ENCODE data around the gene WDR7. TPM values are rescaled to one million over a fixed set of nuclear protein-coding genes. Genes with fewer than 3 reads are reported as not detected.

The WDR7 gene
- total RNA-seq, 4 donors from 2014 or later: 9.4 to 26.1 (median 19.2) TPM

DNA sequence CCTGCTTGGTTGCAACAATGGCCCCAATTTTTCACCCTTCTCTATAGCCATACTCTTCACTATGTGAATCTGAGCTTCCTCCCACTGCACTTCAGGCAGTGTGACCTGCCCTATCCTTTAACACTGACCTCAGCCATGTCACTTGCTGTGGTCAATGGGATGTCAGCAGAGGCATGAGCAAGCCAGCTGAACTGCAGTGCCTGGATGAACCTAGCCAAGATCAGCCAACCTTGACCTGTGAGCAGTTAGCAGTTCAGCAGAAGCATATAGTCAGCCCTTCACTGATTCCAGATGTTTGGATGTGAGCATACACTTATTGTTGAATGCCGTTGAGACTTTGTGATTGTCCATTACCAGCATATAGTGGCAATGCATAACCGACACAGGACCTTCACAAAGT is 432.3 kb downstream of the WDR7 start:
- WGBS, 2 donors: 87 to 94% methylated on average over 2 of the region's 2 CpGs
- TF ChIP-seq POLR2A (IDR thresholded peaks at IDR 0.05): no peak
- TF ChIP-seq, protein P1, sequence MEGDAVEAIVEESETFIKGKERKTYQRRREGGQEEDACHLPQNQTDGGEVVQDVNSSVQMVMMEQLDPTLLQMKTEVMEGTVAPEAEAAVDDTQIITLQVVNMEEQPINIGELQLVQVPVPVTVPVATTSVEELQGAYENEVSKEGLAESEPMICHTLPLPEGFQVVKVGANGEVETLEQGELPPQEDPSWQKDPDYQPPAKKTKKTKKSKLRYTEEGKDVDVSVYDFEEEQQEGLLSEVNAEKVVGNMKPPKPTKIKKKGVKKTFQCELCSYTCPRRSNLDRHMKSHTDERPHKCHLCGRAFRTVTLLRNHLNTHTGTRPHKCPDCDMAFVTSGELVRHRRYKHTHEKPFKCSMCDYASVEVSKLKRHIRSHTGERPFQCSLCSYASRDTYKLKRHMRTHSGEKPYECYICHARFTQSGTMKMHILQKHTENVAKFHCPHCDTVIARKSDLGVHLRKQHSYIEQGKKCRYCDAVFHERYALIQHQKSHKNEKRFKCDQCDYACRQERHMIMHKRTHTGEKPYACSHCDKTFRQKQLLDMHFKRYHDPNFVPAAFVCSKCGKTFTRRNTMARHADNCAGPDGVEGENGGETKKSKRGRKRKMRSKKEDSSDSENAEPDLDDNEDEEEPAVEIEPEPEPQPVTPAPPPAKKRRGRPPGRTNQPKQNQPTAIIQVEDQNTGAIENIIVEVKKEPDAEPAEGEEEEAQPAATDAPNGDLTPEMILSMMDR (IDR thresholded peaks at IDR 0.05): no peak

DNA sequence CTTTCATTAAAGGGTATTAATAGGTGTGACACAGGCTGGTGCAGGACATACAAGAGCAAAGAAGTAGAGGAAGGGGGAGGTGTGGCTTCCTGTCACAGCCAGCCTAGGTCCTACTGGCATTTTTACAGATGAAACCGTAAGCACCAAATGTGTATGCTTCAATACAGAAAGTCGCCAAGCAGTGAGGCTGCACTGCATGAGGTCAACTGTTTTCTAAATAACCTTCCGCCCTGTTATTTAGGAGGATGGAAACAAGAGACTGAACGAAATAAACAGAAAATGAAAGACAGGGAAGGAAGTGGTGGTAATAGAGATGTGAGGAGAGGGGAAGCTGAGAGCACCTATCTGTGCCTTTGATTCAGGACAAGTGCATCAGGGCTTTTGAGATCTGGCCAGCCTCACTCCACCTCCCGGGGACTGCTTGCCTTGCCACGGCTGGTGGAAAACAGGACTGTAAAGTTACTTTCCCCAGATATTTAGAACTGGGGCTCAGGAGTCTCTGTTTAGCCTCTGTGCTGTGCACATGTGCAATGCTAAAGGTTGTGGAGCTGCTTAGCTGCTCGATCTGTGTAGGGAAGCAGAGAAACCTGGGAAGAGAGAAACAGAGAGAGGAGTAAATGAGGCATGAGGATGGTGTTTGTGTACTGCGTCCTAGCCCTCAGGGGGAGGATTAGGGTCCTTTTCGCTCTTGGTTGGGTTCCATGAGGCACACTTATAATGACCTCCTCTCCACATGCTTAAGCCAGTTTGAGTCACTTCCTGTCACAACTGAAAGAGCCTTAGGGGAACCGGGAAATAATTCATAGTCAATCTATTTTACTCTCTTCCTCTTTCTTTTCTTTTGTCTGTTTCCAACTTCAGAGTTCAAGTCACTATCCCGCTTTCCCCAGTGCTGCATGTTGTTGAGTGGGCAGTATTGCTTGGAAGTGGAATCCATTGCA is 433.4 kb downstream of the WDR7 start:
- Histone ChIP-seq H3K27ac (no peak overlapping the region), H3K4me1 (no peaks in the 10 kb centered on the region), H3K36me3 (no peaks in the 10 kb centered on the region), H3K4me3 (no peak overlapping the region), H3K27me3 (peaks cover 0 to 17% (median 0%) of the 10 kb centered on the region in 4 donors), H3K9me3 (no peaks in the 10 kb centered on the region)
- intact Hi-C loops (cut with DNase I): no loop called here
- TF ChIP-seq, protein P1 (IDR thresholded peaks at IDR 0.05): no peak
- TF ChIP-seq POLR2A (IDR thresholded peaks at IDR 0.05): no peak
- 51 to 56% methylated on average over 11 of the region's 11 CpGs for WGBS, 2 donors
- DNase-seq: no peak

More for the DNA sequence above, 432.3 kb downstream of the WDR7 start:
- intact Hi-C loops (cut with DNase I): no loop called here
- Histone ChIP-seq H3K27ac (no peak overlapping the region), H3K36me3 (no peaks in the 10 kb centered on the region), H3K27me3 (peaks cover 0 to 24% (median 0%) of the 10 kb centered on the region in 4 donors), H3K4me3 (no peak overlapping the region), H3K9me3 (no peaks in the 10 kb centered on the region), H3K4me1 (no peaks in the 10 kb centered on the region)
- DNase-seq: no peak

DNA sequence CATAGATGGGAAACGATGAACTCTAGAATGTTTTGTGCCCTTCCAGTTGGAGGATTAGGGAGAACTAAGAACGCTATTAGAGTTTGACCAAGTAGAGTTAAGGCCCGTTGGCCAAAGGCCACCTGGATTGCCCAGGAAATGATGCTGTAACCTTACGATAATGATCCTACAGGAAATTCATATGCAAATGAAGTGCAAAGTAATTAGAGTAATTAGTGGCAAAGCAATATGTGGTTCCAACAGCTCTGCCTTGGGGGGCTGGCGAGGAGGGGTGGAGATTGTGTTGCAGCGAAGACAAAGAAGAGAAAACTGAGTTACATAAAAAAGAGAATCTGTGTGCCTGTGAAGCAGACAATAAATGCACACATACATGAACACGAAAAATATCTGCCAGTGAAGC is 434.2 kb downstream of the WDR7 start:
- Histone ChIP-seq H3K27ac (no peak overlapping the region), H3K36me3 (no peaks in the 10 kb centered on the region), H3K4me3 (no peak overlapping the region), H3K27me3 (peaks cover 0 to 21% (median 0%) of the 10 kb centered on the region in 4 donors), H3K4me1 (no peaks in the 10 kb centered on the region), H3K9me3 (no peaks in the 10 kb centered on the region)
- intact Hi-C loops (cut with DNase I): no loop called here
- no peak for TF ChIP-seq POLR2A (IDR thresholded peaks at IDR 0.05)
- TF ChIP-seq, protein P1 (IDR thresholded peaks at IDR 0.05): no peak
- WGBS, 2 donors: 71 to 72% methylated on average over 7 of the region's 7 CpGs
- no peak for DNase-seq

DNA sequence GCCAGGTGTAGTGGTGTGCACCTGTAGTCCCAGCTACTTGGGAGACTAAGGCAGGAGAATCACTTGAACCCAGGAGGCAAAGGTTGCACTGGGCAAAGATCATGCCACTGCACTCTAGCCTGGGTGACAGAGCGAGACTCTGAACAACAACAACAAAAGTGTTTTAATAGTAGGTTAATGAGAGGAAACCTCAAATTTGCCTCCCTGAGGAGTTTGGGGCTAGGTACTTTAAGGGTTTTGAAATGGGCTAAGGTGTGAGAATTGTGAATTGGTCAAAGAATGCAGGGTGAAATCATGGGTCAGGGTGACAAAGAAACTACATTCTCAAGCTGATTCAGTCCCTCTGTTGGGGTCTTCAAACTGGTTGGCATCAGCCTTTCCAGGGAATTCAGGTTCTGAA is 435.0 kb downstream of the WDR7 start:
- intact Hi-C loops (cut with DNase I): no loop called here
- WGBS, 2 donors: 77 to 88% methylated on average over 1 of the region's 1 CpG
- H3K9me3 ChIP-seq: no peaks in the 10 kb centered on the region
- no peaks in the 10 kb centered on the region for H3K4me1 ChIP-seq
- no peak overlapping the region for H3K4me3 ChIP-seq
- no peak for TF ChIP-seq POLR2A (IDR thresholded peaks at IDR 0.05)
- TF ChIP-seq, protein P1 (IDR thresholded peaks at IDR 0.05): no peak
- H3K27me3 ChIP-seq: peaks cover 0 to 16% (median 0%) of the 10 kb centered on the region in 4 donors
- H3K36me3 ChIP-seq: no peaks in the 10 kb centered on the region
- H3K27ac ChIP-seq: no peak overlapping the region
- no peak for DNase-seq

Small RNAs within 50 kb of the gene (small RNA-seq; reads per million reads assigned to genes)
- gene RF00012: 0 reads per million in 4 donors
- 0 reads per million in 4 donors for gene RF00019

Other genes with a start within 250 kb of the WDR7 start
- gene TXNL1, start 12.8 kb upstream of the WDR7 start, total RNA-seq: 10 to 100 TPM; 41.2 to 78.5 (median 53.4) TPM

Measured in esophagus squamous epithelium (tissue), 5 donors.